COR-L47 (cell line): ENCODE measurements around the gene TSEN54.
"Not testable (repeated sequence)": the region's sequence is repeated elsewhere in the genome, so short reads cannot be mapped to it uniquely, and the experiment has no call there.

ENCODE experiments used
- DNase-seq: peaks from one replicate; lab custom pipeline; 2025; lab: John Stamatoyannopoulos, UW

Gene TSEN54

DNA sequence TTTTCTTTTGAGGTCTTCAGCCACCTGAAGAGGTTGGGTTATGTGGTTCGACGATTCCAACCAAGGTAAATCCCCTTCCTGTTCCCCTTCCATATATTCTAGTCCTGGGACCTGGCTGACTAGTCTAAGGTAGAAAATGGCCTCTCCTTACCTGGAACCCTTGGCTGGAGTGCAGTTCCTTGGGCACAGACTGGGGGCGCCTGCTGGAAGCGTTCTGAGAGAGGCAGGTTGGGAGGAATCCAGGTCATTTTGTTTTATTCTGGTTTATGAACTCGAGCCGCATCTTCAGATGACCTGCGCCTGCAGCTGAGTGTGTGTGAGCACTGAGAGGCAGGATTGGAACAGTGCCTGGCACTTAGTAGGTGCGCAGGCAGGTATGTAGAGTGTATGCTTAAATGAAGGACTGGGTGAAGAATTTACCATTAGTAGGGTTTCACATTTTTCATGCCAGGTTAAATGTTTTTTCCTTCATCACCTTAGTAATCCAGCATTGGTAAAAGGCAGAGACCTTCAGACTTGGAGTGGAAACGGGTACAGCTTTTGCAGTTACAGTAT is 2.7 kb downstream of the TSEN54 start:
- no peak for DNase-seq

DNA sequence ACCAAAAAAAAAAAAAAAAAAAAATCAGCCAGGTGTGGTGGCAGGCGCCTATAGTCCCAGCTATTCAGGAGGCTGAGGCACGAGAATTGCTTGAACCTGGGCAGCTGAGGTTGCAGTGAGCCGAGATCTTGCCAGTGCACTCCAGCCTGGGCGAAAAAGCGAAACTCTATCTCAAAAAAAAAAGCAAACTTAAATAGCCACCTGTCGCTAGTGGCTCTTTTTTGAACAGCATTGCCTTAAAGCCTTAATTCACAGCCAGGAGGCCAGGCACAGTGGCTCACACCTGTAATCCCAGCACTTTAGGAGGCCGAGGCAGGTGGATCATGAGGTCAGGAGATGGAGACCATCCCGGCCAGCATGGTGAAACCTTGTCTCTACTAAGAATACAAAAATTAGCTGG is 4.1 kb downstream of the TSEN54 start:
- not testable (repeated sequence) for DNase-seq

DNA sequence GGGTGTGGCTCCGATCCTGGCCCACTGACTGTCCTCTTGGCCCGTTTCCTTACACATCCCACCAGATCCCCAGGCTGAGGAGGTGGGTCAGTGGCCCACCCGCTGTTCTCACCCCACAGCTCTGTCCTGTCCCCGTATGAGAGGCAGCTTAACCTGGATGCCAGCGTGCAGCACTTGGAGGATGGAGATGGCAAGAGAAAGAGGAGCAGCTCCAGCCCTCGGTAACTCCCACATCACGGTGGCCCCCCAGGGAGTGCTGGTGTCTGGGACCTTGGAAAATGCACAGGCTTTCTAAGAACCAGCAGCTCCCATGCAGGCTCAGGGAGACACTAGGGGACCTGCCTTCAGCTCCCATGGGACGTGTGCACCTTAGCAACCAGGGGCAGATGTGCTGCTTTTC is 5.0 kb downstream of the TSEN54 start:
- no peak for DNase-seq

DNA sequence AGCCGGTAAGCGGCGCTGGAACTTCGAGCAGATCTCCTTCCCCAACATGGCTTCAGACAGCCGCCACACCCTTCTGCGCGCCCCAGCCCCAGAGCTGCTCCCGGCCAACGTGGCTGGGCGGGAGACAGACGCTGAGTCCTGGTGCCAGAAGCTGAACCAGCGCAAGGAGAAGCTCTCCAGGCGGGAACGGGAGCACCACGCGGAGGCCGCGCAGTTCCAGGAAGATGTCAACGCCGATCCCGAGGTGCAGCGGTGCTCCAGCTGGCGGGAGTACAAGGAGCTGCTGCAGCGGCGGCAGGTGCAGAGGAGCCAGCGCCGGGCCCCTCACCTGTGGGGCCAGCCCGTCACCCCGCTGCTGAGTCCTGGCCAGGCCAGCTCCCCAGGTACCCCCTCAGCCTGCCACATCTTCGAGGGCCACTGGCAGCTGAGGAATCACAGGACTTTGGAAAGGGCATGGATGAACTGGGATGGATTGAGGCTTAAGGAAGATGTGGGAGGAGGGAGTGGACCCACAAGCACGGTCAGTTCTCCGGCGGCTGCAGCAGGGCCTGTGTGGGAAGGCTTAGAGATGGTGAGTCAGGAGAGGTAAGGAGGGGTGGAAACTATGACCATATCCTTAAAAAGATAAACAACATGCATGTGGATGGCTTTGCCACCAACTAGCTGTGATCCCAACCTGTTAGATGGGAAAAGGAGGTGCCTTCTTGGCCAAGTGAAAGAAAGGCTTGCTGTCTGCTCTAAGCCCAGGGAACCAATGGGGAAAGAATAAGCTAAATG is 5.8 kb downstream of the TSEN54 start:
- DNase-seq: no peak

DNA sequence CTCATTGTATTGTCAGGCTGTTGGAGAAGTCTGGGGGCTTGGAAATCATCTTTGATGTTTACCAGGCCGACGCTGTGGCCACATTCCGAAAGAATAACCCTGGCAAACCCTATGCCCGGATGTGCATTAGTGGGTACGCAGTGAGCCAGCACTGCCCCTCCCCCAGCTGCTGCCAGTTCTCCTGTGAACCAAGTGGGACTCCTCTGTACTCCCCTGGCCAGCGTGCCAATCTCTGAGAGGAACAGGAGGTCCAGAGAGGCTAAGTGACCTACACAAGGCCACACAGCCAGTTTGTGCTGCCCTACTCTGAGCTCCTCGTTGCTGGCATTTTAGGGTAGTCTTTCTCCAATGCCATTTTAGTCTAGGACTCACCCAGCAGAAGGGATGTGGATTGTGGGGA is 7.3 kb downstream of the TSEN54 start:
- no peak for DNase-seq

DNA sequence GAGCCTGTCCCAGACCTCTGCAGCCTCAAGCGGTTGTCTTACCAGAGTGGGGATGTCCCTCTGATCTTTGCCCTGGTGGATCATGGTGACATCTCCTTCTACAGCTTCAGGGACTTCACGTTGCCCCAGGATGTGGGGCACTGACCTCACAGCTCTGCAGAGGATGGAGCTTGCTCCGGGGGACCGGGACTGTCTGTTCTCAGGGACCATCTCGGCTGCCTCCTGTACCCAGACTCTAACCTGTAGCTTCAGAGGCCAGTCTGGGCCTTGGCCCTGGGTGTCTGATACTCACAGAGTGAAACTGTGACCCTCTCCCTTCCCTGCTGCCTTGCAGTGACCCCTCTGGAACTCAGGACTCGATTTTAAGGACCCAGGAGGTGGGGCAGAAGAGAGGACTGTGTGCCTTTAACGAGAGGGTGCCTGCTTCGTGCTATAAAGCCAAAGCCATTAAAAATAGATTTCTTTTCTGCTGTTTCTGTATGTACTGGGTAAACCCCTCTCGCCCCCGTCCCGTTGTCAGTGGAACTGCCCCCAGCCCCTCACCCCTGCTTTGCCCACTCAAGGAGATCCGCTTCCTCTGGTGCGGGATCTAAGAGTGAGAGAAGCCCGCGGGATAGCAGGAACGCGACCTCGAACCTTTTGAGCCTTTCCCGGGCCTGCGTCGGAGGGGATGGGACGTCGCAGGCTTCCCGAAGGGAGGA is 8.1 kb downstream of the TSEN54 start:
- DNase-seq: no peak

DNA sequence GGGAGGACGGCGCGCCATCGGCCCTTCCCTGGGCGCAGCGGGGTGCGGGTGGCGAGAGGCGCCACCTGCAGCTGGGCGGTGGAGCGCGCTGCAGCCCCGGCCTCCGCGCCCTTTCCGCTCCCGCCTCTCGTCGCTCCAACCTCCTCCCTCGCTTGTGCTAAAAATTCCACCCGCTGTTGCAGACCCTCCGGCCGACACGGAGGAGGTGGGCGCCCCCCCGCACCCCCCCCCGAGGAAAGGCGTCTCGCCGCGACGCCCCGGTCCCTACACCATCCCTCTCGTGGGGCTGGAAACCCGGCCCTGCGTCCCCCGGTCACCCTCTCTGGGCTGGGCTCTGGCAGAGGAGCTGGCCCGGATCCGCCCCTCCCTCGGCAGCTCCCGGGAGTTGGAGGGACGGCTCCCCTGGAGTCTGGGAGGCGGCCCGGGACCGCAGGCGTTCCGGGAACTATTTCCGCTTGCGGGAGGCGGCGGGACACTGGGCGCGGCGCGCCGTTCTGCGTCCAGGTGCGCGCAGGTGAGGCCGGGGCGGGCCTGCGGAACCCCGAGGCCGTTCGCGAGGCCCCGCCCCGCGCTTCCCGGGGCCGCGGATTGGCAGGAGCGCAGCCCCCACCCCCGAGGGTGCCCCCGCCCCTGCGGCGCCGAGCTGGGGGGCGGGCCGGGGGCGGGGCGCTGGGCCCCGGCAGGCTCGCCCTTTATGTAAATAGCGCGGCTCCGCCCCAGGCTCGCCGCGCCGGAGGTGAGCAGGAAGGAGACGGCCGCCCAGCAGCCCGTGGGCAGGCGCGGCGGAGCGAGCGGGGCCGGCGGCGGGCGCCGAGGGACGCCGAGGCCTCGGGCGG is 8.9 kb downstream of the TSEN54 start, which contains the start of gene LLGL2:
LLGL2 (plus strand) TSS at position 728 of the 836 bp plus-strand sequence. CDS start 17,730 bp downstream, outside the sequence.
- peak; percentile 91 for DNase-seq

DNA sequence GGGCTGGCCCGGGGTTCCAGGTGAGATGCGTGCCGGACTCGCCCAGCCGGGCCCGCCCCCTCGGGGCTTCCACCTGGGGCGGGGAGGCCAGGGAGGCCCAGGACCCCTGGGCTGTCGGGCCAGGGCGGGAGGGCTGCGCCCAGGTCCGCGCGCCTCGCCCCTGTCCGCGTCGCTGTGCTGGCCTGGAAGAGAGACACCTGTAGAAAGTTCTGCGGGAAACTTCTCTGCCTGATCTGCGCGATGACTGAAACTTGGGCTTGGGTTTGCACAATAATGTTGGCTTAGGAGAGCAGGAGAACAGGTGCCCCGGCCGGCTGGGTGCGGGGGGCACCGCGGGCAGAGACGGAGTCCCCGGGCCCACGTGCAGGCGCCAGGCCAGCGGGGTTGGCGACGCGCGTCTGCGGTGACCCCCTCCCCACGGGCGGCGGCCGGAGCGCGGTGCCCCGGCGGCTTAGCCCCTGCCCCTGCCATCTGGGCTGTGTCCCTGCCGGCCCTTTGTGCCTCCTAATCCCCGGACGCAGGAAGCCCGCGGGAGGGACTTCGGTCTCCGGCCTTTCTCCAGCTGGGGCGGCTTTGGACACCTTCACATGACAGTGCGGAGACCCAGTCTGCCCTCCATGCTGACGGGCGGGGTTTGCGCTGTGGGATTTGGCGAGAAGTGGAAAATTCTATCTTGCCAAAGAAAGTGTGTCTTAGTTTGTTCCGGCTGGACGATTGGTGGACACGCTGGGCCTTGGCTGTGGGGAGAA is 9.7 kb downstream of the TSEN54 start:
- DNase-seq: peak; percentile 46

DNA sequence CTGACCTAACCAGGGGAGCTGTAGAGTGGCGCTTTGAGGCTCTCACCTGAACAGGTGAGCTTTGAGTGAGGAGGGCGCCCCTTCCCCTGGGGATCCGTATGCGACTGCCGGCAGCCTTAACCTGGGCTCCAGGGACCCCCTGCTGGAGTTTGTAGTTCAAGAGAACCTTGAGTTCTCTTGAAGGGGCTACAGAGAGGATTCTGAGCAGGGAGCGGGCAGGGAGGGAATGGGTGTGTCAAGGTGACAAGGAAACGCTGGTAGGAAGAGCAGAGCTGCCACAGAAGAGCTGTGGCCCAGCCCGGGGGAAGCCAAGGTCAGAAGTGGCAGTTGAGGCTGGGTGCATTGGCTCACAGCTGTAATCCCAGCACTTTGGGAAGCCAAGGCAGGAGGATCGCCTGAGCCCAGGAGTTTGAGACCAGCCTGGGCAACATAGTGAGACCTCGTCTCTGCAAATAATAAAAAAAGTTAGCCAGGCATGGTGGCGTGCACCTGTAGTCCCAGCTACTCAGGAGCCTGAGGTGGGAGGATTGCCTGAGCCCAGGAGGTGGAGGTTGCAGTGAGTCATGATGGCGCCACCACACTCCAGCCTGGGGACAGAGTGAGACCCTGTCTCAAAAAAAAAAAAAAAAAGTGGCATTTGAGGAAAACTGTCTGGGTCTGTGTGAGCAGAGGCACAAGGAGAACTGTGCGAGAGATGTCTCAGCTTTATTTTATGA is 10.4 kb downstream of the TSEN54 start:
- DNase-seq: no peak

DNA sequence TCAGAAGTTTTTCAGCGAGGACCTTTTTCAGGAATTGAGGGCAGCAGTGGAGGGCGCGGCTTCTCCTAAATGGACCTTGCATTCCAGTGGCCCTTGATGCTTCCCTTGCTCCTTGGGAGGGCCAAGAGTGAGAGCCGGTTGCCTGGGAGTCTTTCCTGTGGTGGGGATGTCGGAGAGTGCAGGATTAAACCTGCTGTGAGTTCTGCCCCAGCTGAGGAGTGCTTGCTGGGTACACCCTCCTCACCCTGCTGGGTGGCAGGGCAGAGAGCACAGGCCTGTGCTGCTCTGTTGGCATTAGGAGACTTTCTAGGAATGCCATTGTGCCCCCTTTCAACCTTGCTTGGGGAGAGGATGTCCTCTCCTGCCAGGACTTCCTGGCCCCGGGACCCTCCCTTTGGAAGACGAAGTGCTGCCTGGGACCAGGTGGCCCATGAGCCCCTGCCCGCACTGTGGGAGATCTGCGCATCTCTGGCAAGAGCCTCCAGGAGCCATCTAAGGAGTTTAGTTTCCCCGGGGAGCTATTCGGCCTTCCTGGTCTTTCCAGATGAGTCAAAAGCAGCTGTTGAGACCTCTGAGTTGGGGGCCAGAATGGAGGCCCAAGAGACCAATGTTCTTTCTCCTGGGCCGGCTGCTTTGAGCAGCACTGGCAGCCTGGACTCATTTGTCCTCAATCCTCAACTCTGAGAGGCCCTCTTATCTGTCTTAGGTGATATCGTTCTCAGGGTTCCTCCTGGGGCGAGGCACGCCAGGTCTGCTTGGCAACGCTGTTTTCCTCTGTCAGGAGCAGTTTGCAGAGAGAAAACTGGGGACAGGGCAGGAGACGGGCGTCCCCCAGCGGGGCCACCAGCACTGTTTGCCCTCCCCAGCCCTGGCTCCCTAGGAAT is 14.8 kb downstream of the TSEN54 start:
- no peak for DNase-seq

DNA sequence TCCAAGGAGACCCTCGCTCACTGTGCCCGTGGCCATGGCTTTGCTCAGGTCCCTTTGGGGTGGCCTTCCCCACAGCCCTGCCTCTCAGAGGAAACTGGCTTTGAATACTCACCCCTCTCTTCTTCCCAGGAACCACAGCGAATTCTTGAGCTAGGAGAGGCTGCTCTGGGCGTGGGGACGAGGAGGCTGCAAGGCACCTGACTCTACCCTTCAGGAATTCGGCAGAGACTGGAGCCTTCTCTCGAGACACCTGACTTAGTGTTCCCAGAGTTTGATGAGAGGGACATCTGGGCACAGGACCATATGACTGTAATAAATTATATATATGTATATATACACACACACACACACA is 15.4 kb downstream of the TSEN54 start:
- DNase-seq: no peak

DNA sequence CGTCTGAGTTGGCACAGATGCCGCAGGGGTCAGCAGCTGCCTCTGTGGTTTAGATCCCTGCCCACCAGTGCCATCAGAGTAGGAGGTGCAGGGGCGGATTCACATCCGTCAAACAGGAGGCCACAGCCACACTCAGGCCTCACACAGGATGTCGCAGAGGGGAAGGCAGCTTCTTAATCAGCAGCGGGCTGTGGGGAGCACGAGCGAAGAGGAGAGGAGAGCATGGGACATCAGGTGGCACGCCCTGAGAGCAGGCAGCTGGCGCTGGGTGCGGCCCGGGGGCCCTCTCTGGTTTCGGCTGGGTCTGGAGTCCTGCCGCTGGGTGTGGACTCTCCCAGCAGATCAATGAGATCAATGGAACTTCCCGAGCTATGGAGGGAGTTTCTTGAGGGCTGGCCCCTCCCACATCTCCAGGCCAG is 18.8 kb downstream of the TSEN54 start:
- DNase-seq: no peak

DNA sequence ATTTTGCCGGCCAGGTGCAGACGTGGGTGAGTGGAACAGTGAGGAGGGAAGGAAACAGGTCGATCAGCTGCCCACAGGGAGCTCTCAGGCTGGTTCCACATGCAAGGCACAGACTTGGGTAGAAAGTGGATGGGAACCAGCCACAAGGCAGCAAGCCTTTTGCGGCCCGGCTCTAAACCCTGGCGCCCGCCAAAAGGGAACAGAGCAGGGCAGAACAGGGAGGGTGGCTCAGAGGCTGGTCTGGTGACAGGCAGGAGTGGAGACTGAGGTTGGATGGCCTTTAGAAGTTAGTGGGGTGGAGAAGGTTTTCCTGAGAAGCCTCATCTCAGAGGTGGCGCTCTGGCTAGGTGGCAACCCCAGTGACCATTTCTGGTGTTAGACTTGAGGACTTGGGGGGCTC is 19.5 kb downstream of the TSEN54 start:
- no peak for DNase-seq

DNA sequence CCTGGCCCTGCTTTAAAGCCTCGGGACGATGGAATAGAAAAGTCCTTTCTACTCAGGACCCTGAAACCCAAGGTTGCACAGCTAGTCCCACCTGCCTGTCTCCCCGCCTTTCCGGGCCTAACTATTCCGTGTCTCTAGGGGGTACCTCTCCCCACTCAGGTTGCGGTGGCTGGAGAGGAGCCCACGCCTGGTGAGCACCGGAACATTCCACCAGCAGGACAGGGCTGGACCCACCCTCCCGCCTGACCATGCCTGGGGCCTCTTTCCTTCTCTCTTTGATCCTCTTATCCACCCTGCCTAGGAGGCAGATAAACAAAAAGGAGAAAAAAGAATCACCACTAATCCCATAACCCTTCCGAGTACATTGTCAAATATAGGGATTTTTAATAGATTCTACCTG is 20.0 kb downstream of the TSEN54 start:
- DNase-seq: no peak

DNA sequence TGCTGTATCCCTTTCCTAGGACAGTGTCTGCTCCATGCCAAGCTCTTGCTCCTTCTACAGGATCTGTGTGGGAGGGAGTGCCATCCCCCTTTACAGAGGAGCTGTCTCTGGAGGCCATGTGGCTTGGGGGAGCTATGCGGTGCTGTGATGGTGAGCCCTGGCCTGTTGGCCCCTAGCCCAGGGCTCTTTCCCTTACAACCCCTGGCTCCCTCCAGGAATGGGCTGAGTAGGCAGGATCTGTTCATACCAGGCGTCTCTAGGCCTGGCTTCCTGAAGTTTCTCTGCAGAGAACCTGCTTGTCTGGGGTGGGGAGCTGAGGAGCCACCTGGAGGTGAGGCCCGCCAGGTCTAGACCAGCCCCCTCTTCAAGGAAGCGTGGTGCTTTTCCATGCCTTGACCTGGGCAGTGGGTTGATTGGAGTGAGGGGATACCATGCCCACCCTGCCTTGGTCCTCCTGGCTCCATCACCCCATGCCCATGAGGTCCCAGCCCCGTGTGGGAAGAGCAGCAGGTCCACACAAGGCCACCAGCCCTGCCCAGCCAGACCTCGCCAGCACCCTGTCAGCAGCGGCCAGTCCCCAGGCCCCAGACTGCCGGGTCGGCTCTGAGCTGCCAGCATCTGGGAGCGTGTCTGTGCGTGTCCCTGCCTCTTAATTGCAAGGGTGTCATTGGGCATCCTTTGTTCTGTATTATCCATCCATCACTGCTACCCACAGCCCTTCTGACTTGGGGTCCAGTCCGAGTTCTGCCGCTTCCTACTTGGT is 23.8 kb downstream of the TSEN54 start:
- DNase-seq: no peak

DNA sequence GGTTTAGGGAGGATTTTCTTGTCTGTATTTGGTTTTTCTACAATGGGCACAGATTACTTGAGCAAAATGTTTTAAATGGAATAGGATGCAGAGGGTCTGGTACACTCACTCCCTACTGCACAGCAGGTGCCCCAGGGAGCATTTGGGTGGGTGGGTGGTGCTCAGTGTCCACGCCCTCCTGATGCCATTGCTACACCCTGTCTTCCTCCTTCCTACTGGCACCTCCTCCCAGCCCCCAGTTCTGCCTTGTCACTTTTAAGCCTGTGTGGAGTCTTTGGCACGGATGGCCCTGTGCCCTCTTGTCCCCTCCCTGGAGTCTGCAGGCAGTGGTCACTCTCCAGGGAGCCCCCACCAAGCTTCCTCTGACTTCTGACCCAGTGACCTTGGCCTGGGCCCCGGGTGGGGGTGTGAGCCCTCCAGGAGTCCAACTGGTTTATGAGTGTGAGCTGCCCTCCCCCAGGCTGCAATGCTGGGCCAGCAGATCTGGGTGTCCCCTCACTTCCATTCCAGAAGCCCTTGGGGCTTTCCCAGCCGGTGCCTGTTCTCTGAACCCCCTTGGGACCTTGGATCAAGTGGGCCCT is 24.7 kb downstream of the TSEN54 start:
- DNase-seq: no peak

DNA sequence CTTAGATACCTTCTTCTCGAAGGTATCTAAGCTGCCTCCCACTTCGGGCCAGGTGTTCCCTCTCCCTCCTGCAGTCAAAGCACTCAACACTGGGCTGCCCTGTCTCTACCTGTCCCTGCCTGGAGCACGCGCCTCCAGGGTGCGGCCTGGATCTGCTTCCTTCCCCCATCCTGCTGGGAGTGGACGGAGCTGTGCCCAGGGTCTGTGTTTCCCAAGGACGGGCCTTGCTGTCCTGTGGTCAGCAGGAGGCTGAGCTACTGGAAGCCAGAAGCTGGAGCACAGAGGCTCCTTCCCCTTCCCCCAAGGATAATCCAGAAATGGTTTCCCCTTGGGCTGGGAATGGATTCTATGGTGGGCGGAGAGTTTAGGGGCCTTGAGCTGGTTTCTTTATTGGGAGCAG is 25.9 kb downstream of the TSEN54 start:
- DNase-seq: no peak

DNA sequence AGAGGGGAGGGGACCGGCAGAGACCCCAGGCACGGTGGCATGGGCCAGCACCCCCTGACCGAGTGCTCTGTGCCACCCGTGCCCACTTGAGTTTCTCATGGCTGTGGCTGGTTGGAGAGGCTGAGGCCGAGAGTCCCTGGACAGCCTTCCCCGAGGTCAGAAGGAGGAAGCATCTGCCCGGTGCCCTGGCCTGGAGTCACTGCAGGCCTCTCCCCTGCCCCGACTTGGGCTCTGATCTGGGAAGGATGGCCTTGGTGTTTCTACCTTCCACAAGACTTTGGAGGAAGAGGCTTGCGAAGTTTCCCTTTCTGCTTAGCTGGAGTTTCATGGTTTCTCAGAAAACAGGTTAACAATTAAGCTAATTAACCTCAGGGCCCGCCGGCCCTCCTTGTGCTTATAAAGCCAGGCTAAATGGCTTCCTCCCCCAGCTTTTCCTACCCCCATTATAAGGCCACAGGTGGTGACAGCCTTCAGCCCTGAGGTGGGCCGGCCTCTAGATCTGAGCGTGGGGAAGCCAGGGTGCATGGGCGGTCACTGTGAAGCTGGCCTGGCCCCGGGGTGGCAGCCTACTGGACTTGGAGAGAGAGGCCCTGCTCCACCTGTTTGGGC is 26.5 kb downstream of the TSEN54 start:
- no peak for DNase-seq
